ENCODE results near the gene GPR171.

The GPR171 gene

GRCh38 chr3:151165226-151165625, 37.8 kb downstream of the GPR171 start:
- TF ChIP-seq CTCF (IDR thresholded peaks at IDR 0.05; ENCODE audit: low read depth, low read length) = no peak
- no peak overlapping the region for H3K4me3 ChIP-seq (ENCODE audit: low read depth, low read length)

- no peak overlapping the region for H3K4me3 ChIP-seq (ENCODE audit: low read depth, low read length)
- no peak for TF ChIP-seq CTCF (IDR thresholded peaks at IDR 0.05; ENCODE audit: low read depth, low read length)
Observed at GRCh38 chr3:151159806-151160205, 43.2 kb downstream of the GPR171 start.

GRCh38 chr3:151156618-151157216, 46.3 kb downstream of the GPR171 start:
- no peak; the same call in 1 of the 2 replicates for TF ChIP-seq CTCF (IDR thresholded peaks at IDR 0.05; ENCODE audit: low read depth, low read length)
- no peak overlapping the region for H3K4me3 ChIP-seq (ENCODE audit: low read depth, low read length)

- no peak for TF ChIP-seq CTCF (IDR thresholded peaks at IDR 0.05; ENCODE audit: low read depth, low read length)
Observed at GRCh38 chr3:151155409-151156128, 47.4 kb downstream of the GPR171 start.

GRCh38 chr3:151154566-151154965, 48.5 kb downstream of the GPR171 start:
- TF ChIP-seq CTCF (IDR thresholded peaks at IDR 0.05; ENCODE audit: low read depth, low read length) = no peak

More at GRCh38 chr3:151155409-151156128, 47.4 kb downstream of the GPR171 start:
- H3K4me3 ChIP-seq (ENCODE audit: low read depth, low read length) = no peak overlapping the region

GRCh38 chr3:151152455-151153079, 50.4 kb downstream of the GPR171 start:
- no peak for TF ChIP-seq CTCF (IDR thresholded peaks at IDR 0.05; ENCODE audit: low read depth, low read length)
- H3K4me3 ChIP-seq (ENCODE audit: low read depth, low read length) = no peak overlapping the region

More at GRCh38 chr3:151154566-151154965, 48.5 kb downstream of the GPR171 start:
- H3K4me3 ChIP-seq (ENCODE audit: low read depth, low read length) = no peak overlapping the region

All from WI38 (cell line).